Left ventricle myocardium inferior (tissue), 1 donor: Measurements from ENCODE around the gene SDHB. TPM values are rescaled to one million over a fixed set of nuclear protein-coding genes. Genes with fewer than 3 reads are reported as not detected.

Experiments
- DNase-seq: peaks from one replicate; pipeline ENCODE4 v3.0.0-alpha.2; 2020
- H3K27ac ChIP-seq: fragments of 200-600 bp; replicated peaks from 2 replicates; pipeline ENCODE4 v1.8.0; 2021
- H3K27me3 ChIP-seq: fragments of 200-600 bp; 2 replicates; pipeline ENCODE4 v1.8.0; 2021; ENCODE audit warnings: low read depth
- H3K36me3 ChIP-seq: fragments of 200-600 bp; 2 replicates; pipeline ENCODE4 v1.8.0; 2021
- H3K4me1 ChIP-seq: fragments of 200-600 bp; 2 replicates; pipeline ENCODE4 v1.8.0; 2021
- H3K4me3 ChIP-seq: fragments of 200-600 bp; 2 replicates; pipeline ENCODE4 v1.8.0; 2021; ENCODE audit warnings: mild to moderate bottlenecking, moderate library complexity
- H3K9me3 ChIP-seq: fragments of 200-600 bp; replicated peaks from 2 replicates; pipeline ENCODE4 v1.8.0; 2021
- CTCF ChIP-seq: fragments of 200-600 bp; IDR thresholded peaks from 2 replicates; pipeline ENCODE4 v1.8.0; 2021; ENCODE audit warnings: antibody characterized with exemption, mild to moderate bottlenecking, borderline replicate concordance
- intact Hi-C: fragments of 100-400 bp; cut with micrococcal nuclease; formaldehyde crosslinking; loops from one replicate; pipeline ENCODE4 v1.11.0; 2022
- long read RNA-seq: library from polyadenylated mRNA; unstranded; transcript quantifications from one replicate; pipeline ENCODE4 v2.0.0, GENCODE V29; 2021
- total RNA-seq: library from RNA; stranded (reverse); fragmentation: NEBNext Ultra II Directional; extraction: Animal tissue kit (Norgen Biotek cat#: 25700); gene quantifications from one replicate; pipeline ENCODE4 v1.2.1, GENCODE V29; 2021
- donor health status: DM: no; HTN: yes; CAD: no; lungs with severe emphysema.

The SDHB gene
- 393 TPM for total RNA-seq
- long read RNA-seq, transcript SDHB-201 (8 exons, 1,153 nt): major isoform, 274 of 294 reads
- long read RNA-seq, partial matches to known transcripts: 16 of 294 reads
- long read RNA-seq, other reads (novel, unspliced or antisense): 3 of 294 reads

- intact Hi-C loops: no loop called here
- peak; percentile 98 for DNase-seq
Measured at GRCh38 chr1:17053685-17054410, at the start of gene SDHB. SDHB (minus strand) TSS chr1:17054032; CDS start chr1:17054019, 13 bp downstream.

GRCh38 chr1:17102232-17102631, 48.4 kb upstream of the SDHB start:
- H3K27ac ChIP-seq: no peak overlapping the region
- peaks cover 5% of the 10 kb centered on the region for H3K4me1 ChIP-seq
- intact Hi-C loops: no loop called here
- no peak for TF ChIP-seq CTCF
- no peaks in the 10 kb centered on the region for H3K9me3 ChIP-seq
- H3K4me3 ChIP-seq: no peak overlapping the region
- H3K27me3 ChIP-seq: peaks cover 31% of the 10 kb centered on the region
- no peak for DNase-seq
- no peaks in the 10 kb centered on the region for H3K36me3 ChIP-seq

More at GRCh38 chr1:17053685-17054410, at the start of gene SDHB:
- no peak for TF ChIP-seq CTCF
- Histone ChIP-seq H3K4me1 (peaks cover 43% of the 10 kb centered on the region), H3K27ac (peak within 1 kb of the TSS; percentile 93), H3K27me3 (peaks cover 14% of the 10 kb centered on the region), H3K4me3 (peak within 1 kb of the TSS; percentile 85), H3K9me3 (no peaks in the 10 kb centered on the region), H3K36me3 (peaks cover 18% of the 10 kb centered on the region)

GRCh38 chr1:17101261-17101660, 47.4 kb upstream of the SDHB start:
- Histone ChIP-seq H3K4me1 (peaks cover 5% of the 10 kb centered on the region), H3K27ac (no peak overlapping the region), H3K9me3 (no peaks in the 10 kb centered on the region), H3K4me3 (no peak overlapping the region), H3K36me3 (no peaks in the 10 kb centered on the region), H3K27me3 (peaks cover 28% of the 10 kb centered on the region)
- DNase-seq: no peak
- intact Hi-C loops: no loop called here
- TF ChIP-seq CTCF: no peak

- Histone ChIP-seq H3K36me3 (no peaks in the 10 kb centered on the region), H3K4me1 (peaks cover 5% of the 10 kb centered on the region), H3K27ac (no peak overlapping the region), H3K9me3 (no peaks in the 10 kb centered on the region), H3K4me3 (no peak overlapping the region), H3K27me3 (peaks cover 26% of the 10 kb centered on the region)
- DNase-seq: no peak
- no peak for TF ChIP-seq CTCF
- intact Hi-C loops: no loop called here
Measured at GRCh38 chr1:17099616-17100340, 45.9 kb upstream of the SDHB start.

- Histone ChIP-seq H3K4me3 (no peak overlapping the region), H3K27me3 (peaks cover 26% of the 10 kb centered on the region), H3K4me1 (peaks cover 5% of the 10 kb centered on the region), H3K9me3 (no peaks in the 10 kb centered on the region), H3K27ac (peak overlapping the region; percentile 25), H3K36me3 (no peaks in the 10 kb centered on the region)
- no peak for TF ChIP-seq CTCF
- no peak for DNase-seq
- intact Hi-C loops: no loop called here
Measured at GRCh38 chr1:17098446-17099317, 44.9 kb upstream of the SDHB start.
